EL (cell line): ENCODE measurements around the gene NPAS3.
A peak's percentile ranks its signal among the peaks of the same experiment; 100 is the strongest.

Experiments
- DNase-seq: peaks from one replicate; pipeline ENCODE4 v3.0.0-alpha.2; 2016

The NPAS3 gene

DNA sequence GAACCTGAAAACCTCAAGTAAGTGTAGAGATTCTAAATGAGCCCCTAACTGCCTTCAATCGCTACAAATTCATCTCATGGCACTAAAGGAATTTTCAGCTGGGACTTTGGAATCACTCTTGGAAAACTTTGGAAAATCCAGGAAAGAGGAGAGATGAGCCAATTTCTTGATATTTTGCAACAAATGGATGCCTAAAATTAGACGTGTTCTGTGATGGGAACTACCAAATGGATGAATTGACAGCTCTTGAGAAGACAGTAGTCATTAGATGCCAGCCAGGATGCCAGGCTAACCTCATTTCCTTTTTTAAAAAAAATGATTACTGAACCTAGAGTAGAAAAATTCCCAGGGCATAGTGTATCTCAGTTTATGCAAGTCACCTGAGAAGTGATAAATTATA is 78.3 kb downstream of the NPAS3 start:
- DNase-seq, result no peak

DNA sequence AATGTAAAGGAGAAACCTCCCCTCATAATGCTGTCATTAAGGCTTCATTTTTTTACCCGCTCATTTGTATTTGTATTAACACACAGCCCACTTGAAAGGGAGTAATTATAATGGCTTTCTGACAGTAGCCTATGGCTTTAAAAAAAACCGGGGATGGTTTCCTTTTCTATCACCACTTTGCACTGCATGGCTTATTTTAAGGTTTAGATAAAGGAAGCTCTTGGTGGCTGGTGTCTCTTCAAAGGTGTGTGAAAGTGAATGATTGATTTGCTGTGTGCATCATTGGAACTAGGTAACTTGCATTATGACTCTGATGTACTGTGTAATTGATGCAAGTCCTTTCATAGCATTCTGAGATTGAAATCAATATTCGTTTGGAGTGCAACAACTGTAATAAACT is 80.7 kb downstream of the NPAS3 start:
- DNase-seq, result no peak

DNA sequence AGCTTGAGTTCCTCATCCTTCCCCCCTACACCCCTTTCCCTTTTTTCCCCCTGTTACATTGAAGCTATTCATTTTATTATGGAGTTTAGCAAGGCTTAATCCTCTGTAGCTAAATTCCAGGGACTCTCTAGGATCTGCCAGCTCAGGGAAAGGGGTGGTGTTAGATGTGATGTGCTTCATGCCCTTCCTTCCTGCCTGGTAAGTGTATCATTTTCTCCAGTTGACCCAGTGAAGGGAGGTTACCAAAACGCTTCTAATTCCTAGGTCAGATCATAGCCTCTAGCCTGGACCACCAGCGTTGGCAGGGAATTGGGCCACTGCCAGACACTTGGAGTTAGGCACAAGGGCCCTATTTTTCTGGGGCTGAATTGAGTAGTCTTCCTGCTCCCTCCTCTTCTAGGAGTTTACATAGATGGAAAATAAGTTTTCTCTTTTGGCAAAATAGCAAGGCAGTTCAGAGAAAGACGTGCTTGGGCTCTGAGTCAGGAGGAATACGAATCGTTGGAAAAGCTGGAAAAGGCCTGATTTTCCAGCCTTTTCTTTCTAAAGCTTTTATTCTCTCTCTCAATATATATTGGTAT is 88.3 kb downstream of the NPAS3 start:
- DNase-seq, result peak; percentile 1

DNA sequence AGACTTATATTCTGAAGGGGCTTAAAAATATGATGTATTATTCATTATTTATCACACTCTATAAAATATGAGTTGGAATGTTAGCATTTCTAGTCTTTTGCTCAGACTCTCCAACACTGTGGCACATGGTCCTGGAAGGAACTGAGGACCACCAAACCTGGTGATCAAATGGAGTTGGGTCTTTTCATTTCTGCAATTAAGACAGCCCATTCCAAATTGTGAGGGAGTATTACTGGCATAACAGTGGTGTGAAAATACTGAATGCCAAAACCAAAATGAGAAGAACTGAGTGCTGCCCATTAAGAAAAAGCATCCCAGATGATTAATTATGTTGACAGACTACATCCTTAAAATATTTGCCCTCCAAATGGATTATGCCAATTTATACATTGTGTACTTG is 90.8 kb downstream of the NPAS3 start:
- DNase-seq, result no peak

DNA sequence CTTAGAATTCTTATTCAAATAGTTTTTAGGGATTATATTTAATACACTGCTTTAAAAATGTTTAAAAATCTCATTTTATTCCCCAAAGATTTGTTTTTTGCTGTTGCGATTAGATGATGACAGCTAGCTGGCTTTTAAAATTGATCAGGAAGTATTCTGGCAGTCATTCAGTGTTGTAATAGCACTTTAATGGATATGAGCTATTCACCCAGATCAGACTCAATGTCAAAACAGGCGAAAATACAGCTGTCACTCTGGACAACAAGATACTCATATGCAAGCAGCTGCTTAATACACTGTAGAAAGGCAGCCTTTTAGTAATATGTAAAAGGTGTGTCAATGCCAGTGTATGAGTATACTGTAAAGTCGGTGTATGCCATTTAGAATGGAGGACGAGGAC is 91.7 kb downstream of the NPAS3 start:
- no peak for DNase-seq

DNA sequence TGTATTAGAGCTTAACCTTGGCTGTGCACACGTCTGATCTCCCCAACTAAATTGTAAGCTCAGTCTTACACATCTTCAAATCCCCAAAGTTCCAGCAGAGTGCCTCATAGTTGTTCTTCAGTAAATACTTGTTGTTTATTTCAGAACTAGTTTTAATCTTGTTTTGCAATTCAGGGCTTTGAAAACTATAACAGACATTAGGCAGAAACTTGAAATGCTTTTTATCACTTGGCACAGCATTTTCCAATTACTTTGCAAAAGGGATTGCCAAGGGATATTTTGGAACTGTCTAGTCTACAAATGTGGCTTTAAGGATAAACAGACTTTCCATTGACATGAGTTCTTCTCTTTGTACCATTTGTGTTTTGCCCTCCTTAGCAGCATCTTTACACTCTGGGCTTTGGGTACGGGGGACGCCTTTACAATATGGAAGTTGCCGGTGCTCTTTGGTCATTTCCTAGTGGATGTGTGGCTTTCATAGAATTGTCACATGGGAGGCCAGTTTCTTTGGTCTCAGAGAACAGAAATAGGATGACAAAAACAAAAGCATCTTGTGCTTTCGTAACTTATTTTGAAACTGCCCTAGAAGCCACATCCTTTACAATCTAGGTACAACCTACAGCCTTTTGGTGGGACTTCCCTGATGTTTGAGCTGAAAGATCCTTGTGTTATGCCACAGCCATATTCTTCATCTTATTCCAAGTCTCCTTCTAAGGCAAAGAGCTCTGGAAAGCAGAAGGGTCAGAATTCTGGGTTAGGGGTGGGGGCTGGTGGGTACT is 96.9 kb downstream of the NPAS3 start:
- DNase-seq, result no peak

DNA sequence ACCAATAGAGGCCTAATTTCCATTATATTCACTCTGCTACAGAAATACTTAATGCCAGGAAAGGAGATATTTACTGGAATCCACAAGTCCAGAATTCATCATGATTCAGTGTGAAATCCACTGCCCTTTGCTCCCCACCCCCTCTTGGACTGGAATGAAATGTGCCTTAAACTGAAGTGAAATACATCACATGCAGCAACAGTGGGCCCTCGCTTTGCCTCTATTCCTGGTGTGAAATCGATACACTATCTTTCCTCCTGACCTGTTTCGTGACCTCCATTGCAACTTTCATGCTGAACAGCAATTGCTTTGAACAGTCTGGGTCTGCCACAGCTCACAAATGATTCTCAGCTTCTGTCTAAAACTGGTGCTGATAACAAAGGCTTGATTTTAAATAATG is 100.6 kb downstream of the NPAS3 start:
- no peak for DNase-seq

DNA sequence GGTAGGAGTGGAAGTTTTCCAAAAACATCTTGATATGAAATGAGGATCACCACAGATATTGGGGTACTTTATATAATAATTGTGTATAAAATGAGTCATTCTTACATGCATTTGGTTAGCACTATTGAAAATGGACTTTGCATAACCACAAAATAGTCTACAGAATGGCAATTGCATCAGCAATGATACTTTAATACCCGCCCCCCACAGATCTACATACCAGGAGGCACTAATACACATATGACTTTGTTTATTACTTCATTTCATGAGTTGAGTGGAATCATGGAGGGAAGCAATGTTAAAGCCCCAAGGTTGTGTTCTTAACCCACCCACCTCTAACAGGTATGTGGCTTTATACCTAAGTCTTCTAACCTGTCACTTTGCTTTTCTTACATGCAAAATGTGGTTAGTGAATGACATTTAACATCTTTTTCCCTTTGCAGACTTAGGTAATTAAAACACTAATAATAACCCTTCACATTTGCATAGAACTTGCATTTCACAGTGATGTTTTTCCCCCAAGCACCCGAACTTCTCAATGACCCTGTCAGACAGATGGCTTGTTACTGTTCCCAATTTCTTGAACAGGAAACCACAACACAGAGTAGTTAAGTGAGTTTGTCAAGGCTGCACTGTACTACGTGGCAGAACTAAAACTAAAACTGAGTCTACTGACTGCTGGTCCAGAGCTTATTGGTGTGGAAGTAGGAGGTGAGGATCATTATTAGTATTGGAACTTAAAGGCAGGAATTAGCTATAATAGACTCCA is 101.9 kb downstream of the NPAS3 start:
- no peak for DNase-seq

DNA sequence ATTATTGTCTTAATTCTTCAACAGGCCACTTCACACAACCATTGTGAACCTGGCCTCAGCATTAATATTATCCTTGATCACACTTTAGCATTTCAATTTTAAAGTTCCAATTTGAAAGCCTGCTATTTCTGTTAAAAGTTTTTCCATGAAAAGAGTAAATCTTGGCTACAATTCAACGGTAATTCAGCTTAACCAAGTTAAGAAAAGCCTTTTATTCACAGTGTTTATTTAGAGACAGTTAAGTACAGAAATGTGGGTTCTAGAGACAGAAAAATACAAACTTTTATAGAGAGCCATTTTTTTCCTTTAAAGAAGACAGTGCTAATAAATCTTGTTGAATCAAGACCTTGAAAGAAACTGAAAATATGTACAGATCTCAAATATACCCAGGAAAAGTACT is 103.9 kb downstream of the NPAS3 start:
- no peak for DNase-seq

DNA sequence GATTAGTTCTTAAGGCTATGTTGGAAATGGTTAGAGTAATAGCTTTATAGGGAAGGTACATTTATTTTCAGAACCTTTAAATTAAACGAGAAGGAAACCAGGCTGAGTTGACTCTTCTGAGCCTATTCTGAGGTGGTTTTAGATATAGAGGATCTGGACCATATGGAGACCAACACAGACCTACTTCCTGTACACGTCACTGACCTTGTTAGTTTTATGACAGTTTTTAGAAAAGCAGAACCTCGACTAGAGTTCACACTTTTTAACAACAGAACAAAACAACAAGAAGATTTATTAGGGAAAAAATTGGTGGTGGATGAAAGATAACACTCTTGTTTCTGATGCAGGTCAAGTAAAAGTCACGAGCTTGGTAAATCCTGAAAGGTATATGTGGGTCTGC is 107.1 kb downstream of the NPAS3 start:
- DNase-seq, result no peak

DNA sequence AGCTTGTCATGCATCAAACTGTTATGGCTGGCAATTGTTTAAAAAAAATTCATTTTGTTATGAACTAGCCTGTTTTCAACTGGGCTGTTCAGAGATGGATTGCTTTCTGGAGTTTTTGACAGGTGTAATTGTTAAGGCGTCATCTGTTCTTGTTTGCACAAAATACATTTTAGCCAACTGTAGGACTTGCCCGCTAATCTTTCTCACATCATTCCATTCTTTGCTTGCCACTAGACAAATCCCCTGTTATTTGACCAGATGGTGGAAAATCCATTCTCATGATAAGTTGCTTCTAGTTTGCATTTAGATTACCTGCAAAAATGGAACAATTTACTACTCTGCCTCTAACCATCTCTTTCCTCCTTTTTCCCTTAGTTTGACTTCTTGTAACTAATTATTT is 114.3 kb downstream of the NPAS3 start:
- DNase-seq, result no peak

DNA sequence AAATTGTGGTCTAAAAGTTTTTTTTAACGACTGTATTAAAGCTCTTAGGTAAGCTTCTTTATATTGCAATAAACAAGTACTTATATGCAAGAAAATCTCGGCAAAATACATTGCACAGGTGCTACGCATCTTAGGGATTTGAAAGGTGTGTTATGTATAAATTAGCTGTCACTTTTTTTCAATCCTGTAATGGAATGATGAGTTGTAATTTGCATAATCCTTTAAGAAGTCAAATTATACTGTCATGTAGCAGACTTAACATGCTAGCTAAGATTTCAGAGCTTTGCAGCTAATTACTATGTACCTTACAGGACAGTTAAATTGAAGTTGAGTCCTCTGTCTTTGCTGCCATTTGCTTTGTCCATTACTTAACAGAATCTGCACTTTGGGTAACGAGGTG is 117.5 kb downstream of the NPAS3 start:
- DNase-seq, result no peak

DNA sequence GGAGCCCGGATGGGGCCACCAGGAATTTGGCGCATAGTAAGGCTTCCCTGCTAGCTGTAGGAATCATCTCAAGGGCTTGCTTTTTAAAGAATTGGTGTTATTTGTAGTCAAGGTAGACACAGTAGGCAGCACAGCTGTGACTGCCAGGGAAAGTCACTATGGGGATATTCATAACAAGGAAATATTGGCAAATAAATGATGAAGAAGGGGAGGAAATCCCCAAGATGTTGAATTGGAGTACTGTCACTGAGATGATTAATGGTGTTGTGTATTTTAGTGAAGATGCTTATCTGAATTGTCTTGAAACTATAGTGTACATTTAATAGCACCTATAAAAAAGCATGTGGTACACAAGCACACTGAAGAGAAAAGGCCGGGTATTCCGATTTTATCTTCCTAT is 118.9 kb downstream of the NPAS3 start:
- DNase-seq, result no peak

DNA sequence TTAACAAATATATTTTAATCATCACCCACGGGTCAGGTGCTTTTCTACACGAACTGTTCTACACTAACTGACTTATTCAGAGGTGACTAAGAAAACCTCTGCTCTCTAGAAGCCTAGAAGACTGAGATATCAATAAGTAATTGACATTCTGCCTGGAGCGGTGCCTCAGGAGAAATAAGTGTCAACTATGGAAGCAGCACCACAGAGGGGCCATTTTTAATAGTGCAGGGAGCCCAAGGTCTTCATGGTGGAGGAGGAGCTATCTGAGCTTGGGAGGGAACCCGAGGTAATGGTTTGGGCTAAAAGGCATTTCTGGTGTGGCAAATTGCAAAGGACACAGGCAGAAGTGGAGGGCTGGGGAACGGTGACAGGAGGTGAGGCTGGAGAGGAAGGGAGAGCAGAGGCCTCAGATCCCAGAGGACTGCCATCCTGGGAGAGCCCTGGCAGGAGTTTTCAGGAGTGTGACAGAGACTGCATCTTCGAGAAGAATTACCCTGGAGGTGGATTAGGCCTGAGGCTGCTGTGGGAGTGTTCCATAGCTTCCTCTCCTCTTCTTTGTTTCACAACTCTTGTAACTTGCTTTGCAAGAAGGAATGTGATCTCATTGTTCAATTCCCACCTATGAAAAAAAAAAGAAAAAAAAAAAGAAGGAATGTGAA is 123.1 kb downstream of the NPAS3 start:
- DNase-seq, result no peak

DNA sequence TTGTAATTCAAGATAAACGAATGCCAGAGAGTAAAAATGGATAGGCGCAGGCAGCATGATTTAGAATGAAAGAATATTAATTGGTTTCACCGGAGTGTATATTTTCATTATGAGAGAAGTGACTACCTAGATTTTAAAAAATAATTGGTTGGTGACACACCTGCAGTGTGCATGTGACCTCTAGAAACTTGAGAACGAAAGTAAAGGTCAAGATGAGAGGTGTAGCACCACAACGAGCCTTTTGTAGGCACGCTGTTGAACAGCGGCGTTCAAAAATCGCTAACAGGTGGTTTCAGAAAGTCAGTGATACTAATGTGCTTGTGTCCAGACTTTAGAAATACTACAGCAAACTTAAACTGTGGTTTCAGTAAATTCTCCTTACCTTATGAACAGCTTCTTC is 123.8 kb downstream of the NPAS3 start:
- no peak for DNase-seq

DNA sequence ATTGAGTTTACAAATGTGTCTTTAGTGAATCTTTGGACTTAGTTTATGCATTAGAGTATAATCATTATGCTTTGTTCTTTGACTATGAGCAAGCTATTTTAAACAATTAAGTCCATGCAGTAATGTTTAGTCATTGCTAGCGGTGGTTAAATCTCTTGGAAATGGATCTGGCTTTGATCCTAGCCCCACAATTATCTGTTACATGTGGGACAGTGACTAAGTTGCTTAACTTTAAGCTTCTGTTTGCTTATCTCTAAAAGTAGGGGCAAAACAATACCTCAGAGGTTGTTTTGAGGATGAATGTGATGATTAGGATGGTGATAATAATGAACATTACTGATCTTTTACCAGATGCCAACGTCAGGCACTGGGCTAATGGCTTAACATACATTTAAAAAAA is 124.2 kb downstream of the NPAS3 start:
- no peak for DNase-seq

DNA sequence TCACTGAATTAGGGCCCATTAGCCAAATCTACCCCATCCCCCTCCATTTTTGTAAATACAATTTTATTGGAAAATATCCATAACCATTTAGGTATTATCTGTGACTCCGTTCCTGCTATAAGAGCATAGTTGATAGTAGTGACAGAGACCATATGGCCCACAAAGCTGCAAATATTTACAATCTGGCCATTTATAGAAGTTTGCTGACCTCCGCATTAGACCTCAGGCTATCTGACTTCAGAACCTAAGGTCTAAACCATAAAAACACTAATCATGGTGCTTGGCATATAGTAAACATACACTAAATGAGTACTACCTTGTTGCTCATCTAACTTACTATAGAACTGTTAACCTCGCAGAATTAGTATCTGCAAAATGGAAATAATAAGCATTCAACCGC is 124.8 kb downstream of the NPAS3 start:
- DNase-seq, result no peak

DNA sequence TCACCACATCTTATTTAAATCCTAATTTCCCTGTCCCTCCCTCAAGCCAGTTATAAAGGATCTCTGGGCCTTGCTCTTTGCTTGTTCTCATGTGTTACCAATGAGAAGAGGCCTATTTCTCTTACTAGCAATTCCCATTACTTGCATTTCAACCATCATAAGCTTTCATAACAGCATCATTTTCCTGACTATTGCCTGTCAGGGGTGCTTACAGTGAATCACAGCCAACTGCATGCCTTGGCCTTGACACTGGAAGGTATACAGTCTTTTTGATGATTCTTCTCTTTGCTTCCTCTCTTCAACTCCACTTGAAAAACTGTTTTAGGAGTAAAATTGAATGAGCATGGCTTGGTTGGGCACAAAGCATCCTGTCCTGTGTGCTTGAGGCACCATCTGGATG is 127.0 kb downstream of the NPAS3 start:
- no peak for DNase-seq

DNA sequence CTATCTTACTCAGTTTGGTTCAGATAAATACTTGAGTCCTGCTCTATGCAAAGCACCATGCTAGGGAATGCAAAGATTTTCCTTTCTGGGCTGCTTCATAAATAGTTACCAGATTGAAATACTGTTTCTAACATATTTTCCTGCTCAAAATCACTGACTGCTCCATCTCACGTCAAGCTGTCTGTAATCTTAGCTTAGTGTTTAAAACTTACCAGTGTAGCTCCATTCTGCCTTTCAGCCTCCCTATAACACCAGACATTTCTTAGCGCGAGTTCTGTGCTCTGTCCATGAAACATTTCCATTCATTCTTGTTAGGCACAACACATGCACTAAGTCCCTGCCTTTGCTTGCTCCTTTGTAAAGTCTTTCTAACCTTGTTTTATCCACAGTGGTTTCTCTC is 129.4 kb downstream of the NPAS3 start:
- no peak for DNase-seq

DNA sequence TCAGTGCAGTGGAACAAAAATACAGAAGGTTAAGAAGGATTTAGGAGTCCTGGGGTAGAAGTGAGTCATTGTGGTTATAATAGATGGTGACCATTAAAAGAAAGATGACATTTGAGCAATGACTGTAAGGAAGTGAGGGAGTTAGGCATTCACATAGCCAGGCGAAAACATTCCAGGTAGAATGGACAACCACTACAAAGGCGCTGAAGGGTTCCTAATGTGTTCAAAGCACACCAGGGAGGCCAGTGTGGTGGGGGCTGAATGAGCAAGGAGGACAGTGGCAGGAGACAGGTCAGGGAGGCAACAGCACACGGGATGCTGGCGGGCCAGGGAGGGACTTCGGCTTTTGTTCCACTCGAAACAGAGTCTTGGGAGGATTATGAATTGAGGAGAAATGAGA is 129.9 kb downstream of the NPAS3 start:
- DNase-seq, result no peak

DNA sequence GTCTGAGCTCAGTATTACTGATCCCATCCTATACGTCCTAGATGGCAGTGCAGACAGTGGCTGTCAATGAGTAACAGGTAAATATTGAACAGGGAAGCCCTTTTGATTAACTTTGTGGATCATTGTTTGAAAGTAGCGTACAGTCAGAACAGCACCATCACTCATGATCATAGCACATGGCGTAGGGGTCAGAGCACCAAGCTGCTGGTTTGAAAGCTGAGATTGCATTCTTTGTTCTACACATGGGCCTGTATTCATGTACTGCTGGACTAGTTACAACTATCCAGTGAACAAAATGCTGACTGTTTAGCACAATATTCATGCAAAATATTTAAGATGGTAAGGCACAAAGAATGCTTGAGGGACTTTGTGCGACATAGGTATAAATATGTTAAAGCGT is 131.8 kb downstream of the NPAS3 start:
- DNase-seq, result no peak

DNA sequence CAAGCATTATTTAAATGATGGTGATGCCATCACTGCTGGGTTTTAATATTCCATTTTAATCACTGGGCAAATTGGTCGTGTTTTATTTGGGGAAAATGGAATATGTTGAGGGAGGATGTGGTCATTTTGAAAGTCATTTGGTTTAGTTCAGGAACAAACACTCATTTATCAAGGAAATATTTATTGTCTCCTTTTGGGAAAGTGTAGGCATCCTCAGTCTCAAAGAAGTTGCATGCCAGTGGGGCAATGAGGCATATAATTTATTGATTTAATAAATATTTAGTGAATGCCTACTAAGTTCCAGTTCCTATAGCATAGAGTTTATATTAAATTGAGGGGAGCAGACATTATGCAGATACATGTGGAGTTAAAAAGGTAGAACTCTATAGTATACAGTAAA is 134.3 kb downstream of the NPAS3 start:
- no peak for DNase-seq

DNA sequence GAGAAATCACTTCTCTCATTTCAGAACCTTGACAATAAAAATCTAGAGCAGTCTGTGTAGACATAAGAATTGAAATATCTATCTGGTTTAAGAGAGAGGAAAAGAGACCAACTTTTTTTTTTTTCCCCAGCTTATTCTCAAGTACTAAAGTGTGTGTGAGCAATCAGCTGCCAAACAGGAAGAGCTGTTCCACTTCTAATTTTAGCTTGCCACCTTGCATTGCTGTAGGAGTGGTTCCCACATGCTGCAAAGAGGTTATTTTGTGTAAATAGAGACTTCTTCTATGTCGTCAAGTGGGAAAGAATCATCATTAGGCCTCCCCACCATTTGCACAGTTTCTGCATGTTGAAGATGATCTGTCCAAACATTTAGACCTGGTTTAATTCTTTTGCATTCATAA is 142.6 kb downstream of the NPAS3 start:
- DNase-seq, result no peak

DNA sequence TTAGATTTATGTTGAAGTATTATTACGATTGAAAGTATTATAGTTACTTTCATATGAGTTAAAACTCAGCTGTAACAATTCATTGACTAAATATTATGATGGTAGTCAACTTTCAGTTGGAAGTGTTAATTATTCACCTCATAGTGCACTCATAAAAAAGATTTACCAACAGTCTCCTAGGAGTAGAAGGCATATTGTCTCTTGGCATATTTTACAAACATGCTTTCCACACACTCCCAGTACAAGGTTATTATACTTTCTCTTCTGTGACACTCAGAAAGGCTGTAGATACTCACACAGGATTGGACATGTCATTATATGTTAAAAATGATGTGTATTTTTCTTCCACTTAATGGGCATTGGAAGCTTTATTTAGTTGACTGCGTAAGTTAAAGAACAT is 147.1 kb downstream of the NPAS3 start:
- DNase-seq, result no peak
